Measurements from ENCODE around the gene PRSS50.

Gene PRSS50

DNA sequence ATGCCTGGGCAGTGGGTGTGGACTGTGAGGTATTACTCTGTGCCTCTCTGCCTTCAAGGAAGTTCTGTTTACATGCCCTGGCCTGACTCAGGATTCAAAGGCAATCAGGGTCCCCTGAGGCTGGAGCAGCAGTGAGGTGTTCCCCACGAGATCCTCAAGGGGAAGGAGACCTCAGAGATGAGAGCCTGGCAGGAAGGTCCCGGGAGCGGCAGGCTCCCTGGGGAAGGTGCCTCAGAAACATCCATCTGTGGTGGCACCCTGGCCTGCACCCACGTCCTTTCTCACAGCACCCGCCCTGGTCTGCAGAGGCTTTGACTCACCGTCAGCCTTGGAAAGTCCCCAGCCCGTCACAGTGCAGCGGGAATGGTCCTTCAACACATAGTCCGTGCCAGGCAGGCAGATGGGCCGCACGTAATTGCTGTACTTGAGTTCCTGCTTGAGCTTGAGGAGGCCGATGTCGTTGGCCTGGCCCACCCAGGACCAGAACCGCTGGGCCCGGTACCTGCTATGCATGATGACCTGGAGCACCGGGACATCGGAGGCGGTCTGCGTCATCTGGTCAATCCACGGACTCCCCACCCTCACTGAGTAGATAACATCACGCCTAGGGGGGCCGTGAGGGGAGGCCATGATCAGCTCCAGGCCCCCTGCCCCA lies 3.6 kb downstream of the PRSS50 start:
- H3K4me3 ChIP-seq (ENCODE audit: low read length) = no peak overlapping the region
- no peak overlapping the region for H3K27ac ChIP-seq (ENCODE audit: low read depth, low read length)
- H3K4me1 ChIP-seq (ENCODE audit: control insufficient read depth, low read length) = no peaks in the 10 kb centered on the region
- H3K27me3 ChIP-seq (ENCODE audit: control insufficient read depth, low read length) = peaks cover 2% of the 10 kb centered on the region; the same call in 1 of the 2 replicates
- H4K20me1 ChIP-seq (ENCODE audit: control insufficient read depth, insufficient read depth, low read depth, low read length) = no peaks in the 10 kb centered on the region
- no peaks in the 10 kb centered on the region for H3K9me3 ChIP-seq (ENCODE audit: control insufficient read depth, insufficient read depth, low read length)
- TF ChIP-seq EZH2phosphoT487 (IDR thresholded peaks at IDR 0.05; ENCODE audit: borderline replicate concordance, low read length) = no peak
- TF ChIP-seq CTCF (IDR thresholded peaks at IDR 0.05; ENCODE audit: low read depth, low read length, poor library complexity, severe bottlenecking) = no peak
- H3K4me2 ChIP-seq (ENCODE audit: low read length) = no peak overlapping the region
- no peaks in the 10 kb centered on the region for H3F3A ChIP-seq (ENCODE audit: control insufficient read depth, insufficient read depth)
- H3K79me2 ChIP-seq (ENCODE audit: control insufficient read depth, low read length) = no peaks in the 10 kb centered on the region
- no peaks in the 10 kb centered on the region for H3K9me2 ChIP-seq (replicated peaks; ENCODE audit: control insufficient read depth, low read length)
- H3K36me3 ChIP-seq (ENCODE audit: control insufficient read depth, low read length) = no peaks in the 10 kb centered on the region

- TF ChIP-seq CTCF (IDR thresholded peaks at IDR 0.05; ENCODE audit: low read depth, low read length, poor library complexity, severe bottlenecking) = no peak
- TF ChIP-seq EZH2phosphoT487 (IDR thresholded peaks at IDR 0.05; ENCODE audit: borderline replicate concordance, low read length) = no peak
- H3K27me3 ChIP-seq (ENCODE audit: control insufficient read depth, low read length) = no peaks in the 10 kb centered on the region
- H3K9me2 ChIP-seq (replicated peaks; ENCODE audit: control insufficient read depth, low read length) = no peaks in the 10 kb centered on the region
- H3K4me1 ChIP-seq (ENCODE audit: control insufficient read depth, low read length) = no peaks in the 10 kb centered on the region
- H4K20me1 ChIP-seq (ENCODE audit: control insufficient read depth, insufficient read depth, low read depth, low read length) = no peaks in the 10 kb centered on the region
- no peaks in the 10 kb centered on the region for H3K9me3 ChIP-seq (ENCODE audit: control insufficient read depth, insufficient read depth, low read length)
- no peaks in the 10 kb centered on the region for H3K79me2 ChIP-seq (ENCODE audit: control insufficient read depth, low read length)
- no peaks in the 10 kb centered on the region for H3K36me3 ChIP-seq (ENCODE audit: control insufficient read depth, low read length)
- H3K4me3 ChIP-seq (ENCODE audit: low read length) = no peak overlapping the region
- no peak overlapping the region for H3K27ac ChIP-seq (ENCODE audit: low read depth, low read length)
- H3F3A ChIP-seq (ENCODE audit: control insufficient read depth, insufficient read depth) = no peaks in the 10 kb centered on the region
- no peak overlapping the region for H3K4me2 ChIP-seq (ENCODE audit: low read length)
Observed at GRCh38 chr3:46713050-46713897, 4.4 kb downstream of the PRSS50 start.

DNA sequence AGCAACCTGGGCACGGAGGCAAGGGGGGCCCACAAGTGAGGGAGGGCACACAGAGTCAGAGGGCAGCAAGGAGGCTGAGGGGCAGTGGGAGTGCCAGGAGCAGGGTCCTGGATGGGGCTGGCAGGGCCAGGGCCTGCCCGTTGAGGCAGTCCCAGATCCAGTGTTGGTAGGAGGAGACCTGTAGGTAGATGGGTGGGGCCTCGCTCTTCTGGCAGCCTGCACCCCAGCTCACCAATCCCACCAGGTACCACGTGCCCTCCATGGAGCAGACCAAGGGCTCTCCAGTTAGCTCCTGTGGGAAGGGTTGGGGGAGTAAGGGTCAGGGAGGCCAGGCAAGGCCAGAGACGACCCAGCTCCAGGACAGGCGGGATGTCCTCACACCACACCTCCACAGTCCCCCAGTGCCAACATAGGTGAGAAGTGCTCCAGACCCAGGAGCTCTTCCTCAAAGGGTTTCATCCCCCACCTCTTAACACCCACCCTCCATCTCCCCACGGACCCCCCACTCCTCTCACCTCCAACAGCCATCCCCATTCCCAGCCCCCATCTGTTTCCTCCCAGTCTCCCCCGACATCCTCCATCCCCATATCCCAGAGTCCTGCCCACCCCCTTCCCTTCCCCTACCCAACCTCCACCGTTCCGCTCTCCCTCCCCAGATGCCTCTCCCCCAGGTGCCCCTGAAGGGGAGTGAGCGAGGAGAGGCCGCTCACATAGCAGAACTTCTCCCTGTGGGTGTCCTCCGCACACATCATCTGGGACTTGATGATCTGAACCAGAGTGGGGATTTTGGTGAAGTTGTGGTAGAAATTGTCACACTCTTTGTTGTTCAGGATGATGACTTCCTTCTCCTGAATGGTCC lies 5.2 kb downstream of the PRSS50 start:
- Histone ChIP-seq H3K4me1 (ENCODE audit: control insufficient read depth, low read length) (no peaks in the 10 kb centered on the region), H3K36me3 (ENCODE audit: control insufficient read depth, low read length) (no peaks in the 10 kb centered on the region), H4K20me1 (ENCODE audit: control insufficient read depth, insufficient read depth, low read depth, low read length) (no peaks in the 10 kb centered on the region), H3K9me2 (replicated peaks; ENCODE audit: control insufficient read depth, low read length) (no peaks in the 10 kb centered on the region), H3K9me3 (ENCODE audit: control insufficient read depth, insufficient read depth, low read length) (no peaks in the 10 kb centered on the region), H3K4me2 (ENCODE audit: low read length) (no peak overlapping the region), H3K4me3 (ENCODE audit: low read length) (no peak overlapping the region), H3K27ac (ENCODE audit: low read depth, low read length) (no peak overlapping the region), H3K79me2 (ENCODE audit: control insufficient read depth, low read length) (no peaks in the 10 kb centered on the region), H3K27me3 (ENCODE audit: control insufficient read depth, low read length) (no peaks in the 10 kb centered on the region), H3F3A (ENCODE audit: control insufficient read depth, insufficient read depth) (no peaks in the 10 kb centered on the region)
- TF ChIP-seq CTCF (IDR thresholded peaks at IDR 0.05; ENCODE audit: low read depth, low read length, poor library complexity, severe bottlenecking) = no peak
- no peak for TF ChIP-seq EZH2phosphoT487 (IDR thresholded peaks at IDR 0.05; ENCODE audit: borderline replicate concordance, low read length)
